ENCODE results near the gene RPL7A.
"Not testable (repeated sequence)": the region's sequence is repeated elsewhere in the genome, so short reads cannot be mapped to it uniquely, and the experiment has no call there.

The RPL7A gene

DNA sequence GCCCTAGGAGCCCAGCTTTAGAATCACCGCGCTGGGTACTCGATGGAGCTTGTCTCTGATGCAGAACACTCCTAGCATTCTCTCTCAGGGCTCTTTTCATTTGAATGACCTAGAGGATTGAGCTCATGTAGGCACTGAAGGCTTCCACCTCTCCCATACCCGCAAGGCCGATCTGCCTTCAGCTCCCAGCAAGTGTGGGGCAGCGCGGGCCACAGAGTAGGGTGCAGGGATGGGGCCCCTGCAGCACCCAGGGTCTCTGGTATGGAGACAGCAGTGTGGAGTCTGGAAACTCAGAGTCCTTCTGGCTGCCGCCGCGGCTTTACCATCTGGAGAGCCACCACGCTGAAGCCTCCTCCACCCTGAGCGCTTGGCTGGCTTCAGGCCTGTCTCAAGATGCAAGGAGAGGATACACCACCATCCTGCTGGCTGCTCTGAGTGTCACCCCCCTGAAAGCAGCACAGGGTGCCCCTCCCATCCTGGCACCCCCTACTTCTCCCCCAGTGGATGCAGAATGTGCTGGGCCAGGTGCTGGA is 41.1 kb downstream of the RPL7A start:
- DNase-seq (ENCODE audit: low read depth), result no peak
- TF ChIP-seq POLR2A (IDR thresholded peaks at IDR 0.05; ENCODE audit: extremely low read depth, insufficient read length), result no peak
- TF ChIP-seq, protein P1, sequence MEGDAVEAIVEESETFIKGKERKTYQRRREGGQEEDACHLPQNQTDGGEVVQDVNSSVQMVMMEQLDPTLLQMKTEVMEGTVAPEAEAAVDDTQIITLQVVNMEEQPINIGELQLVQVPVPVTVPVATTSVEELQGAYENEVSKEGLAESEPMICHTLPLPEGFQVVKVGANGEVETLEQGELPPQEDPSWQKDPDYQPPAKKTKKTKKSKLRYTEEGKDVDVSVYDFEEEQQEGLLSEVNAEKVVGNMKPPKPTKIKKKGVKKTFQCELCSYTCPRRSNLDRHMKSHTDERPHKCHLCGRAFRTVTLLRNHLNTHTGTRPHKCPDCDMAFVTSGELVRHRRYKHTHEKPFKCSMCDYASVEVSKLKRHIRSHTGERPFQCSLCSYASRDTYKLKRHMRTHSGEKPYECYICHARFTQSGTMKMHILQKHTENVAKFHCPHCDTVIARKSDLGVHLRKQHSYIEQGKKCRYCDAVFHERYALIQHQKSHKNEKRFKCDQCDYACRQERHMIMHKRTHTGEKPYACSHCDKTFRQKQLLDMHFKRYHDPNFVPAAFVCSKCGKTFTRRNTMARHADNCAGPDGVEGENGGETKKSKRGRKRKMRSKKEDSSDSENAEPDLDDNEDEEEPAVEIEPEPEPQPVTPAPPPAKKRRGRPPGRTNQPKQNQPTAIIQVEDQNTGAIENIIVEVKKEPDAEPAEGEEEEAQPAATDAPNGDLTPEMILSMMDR (IDR thresholded peaks at IDR 0.05; ENCODE audit: low read depth, low read length), result no peak
- no peak for TF ChIP-seq MYC (IDR thresholded peaks at IDR 0.05; ENCODE audit: low read depth, low read length)
- TF ChIP-seq, protein P2, sequence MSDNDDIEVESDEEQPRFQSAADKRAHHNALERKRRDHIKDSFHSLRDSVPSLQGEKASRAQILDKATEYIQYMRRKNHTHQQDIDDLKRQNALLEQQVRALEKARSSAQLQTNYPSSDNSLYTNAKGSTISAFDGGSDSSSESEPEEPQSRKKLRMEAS (IDR thresholded peaks at IDR 0.05; ENCODE audit: low read depth, low read length), result no peak
- H3K4me3 ChIP-seq (ENCODE audit: low read depth, low read length), result no peak overlapping the region

DNA sequence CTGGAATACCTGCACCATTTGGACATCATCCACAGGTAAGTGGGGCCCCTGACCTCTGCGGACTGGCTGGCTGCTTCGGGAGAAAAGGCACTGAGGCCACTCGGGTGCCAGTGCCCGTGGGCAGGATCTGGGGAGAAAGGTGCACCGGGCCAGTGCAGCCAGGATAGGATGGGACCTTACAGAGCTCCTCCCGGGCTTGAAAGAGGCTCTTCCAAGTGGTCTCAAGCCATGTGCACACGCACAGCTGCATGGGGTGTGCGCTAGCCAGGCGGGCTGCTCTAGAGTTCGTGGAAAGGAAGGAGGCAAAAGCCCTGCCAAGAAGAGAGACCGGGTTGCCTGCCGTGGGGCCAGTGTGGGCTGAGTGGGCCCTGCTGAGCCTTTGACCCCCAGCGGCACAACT is 41.5 kb downstream of the RPL7A start:
- DNase-seq (ENCODE audit: low read depth), result no peak
- H3K4me3 ChIP-seq (ENCODE audit: low read depth, low read length), result no peak overlapping the region
- TF ChIP-seq, protein P2 (IDR thresholded peaks at IDR 0.05; ENCODE audit: low read depth, low read length), result no peak
- TF ChIP-seq, protein P1 (IDR thresholded peaks at IDR 0.05; ENCODE audit: low read depth, low read length), result no peak
- TF ChIP-seq MYC (IDR thresholded peaks at IDR 0.05; ENCODE audit: low read depth, low read length) (no peak), POLR2A (IDR thresholded peaks at IDR 0.05; ENCODE audit: extremely low read depth, insufficient read length) (no peak)

DNA sequence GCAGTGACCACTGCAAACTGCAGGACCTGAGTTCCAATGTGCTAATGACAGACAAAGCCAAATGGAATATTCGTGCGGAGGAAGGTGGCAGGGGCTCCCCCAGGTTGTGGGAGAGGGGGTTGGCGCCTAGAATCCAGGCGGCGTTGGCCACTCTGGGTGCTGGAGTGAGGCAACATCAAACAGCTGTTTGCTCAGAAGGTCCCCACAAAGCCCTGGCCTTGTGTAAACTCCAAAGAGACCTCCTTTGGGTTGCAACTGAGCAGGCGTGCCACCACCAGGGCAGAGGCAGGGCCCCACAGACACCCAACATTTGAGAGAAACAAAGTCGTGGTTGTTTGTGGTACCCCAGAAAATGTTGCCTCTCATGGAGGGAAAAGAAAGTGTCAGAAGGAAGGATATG is 42.7 kb downstream of the RPL7A start:
- no peak for DNase-seq (ENCODE audit: low read depth)
- no peak for TF ChIP-seq MYC (IDR thresholded peaks at IDR 0.05; ENCODE audit: low read depth, low read length)
- TF ChIP-seq, protein P1 (IDR thresholded peaks at IDR 0.05; ENCODE audit: low read depth, low read length), result no peak
- TF ChIP-seq, protein P2 (IDR thresholded peaks at IDR 0.05; ENCODE audit: low read depth, low read length), result no peak
- no peak for TF ChIP-seq POLR2A (IDR thresholded peaks at IDR 0.05; ENCODE audit: extremely low read depth, insufficient read length)
- H3K4me3 ChIP-seq (ENCODE audit: low read depth, low read length), result no peak overlapping the region

DNA sequence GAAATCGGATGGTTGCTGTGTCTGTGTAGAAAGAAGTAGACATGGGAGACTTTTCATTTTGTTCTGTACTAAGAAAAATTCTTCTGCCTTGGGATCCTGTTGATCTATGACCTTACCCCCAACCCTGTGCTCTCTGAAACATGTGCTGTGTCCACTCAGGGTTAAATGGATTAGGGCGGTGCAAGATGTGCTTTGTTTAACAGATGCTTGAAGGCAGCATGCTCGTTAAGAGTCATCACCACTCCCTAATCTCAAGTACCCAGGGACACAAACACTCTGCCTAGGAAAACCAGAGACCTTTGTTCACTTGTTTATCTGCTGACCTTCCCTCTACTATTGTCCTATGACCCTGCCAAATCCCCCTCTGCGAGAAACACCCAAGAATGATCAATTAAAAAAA is 43.4 kb downstream of the RPL7A start:
- DNase-seq (ENCODE audit: low read depth); H3K4me3 ChIP-seq (ENCODE audit: low read depth, low read length): not testable (repeated sequence)

DNA sequence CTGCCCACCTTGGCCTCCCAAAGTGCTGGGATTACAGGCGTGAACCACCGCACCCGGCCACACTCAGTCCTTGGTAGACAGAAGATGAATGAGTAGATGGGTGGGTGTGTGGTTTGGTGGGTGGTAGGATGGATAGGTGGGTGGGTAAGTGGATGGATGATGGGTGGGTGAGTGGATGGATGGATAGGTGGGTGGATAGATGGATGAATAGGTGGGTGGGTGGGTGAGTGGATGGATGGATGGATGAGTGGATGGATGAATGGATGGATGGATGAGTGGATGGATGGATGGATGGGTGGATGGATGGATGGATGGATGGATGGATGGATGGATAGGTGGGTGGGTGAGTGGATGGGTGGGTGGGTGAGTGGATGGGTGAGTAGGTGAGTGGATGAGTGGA is 44.3 kb downstream of the RPL7A start:
- not testable (repeated sequence) for DNase-seq (ENCODE audit: low read depth); H3K4me3 ChIP-seq (ENCODE audit: low read depth, low read length)

DNA sequence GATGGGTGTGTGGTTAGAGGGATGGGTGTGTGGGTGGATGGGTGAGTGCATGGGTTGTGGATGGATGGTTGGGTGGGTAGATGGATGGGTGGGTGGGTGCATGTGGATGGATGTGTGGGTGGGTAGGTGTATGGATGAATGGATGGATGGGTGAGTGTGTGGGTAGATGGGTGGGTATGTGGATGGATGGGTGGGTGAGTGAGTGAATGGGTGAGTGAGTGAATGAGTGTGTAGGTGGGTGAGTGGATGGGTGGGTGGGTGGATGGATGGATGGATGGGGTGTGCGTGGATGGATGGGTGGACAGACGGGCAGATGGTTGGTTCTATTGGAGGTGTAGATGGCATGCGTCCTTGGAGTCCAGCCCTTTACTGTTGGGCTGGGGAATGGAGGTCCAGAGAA is 45.4 kb downstream of the RPL7A start:
- H3K4me3 ChIP-seq (ENCODE audit: low read depth, low read length), result no peak overlapping the region
- DNase-seq (ENCODE audit: low read depth), result no peak
- TF ChIP-seq MYC (IDR thresholded peaks at IDR 0.05; ENCODE audit: low read depth, low read length) (no peak), POLR2A (IDR thresholded peaks at IDR 0.05; ENCODE audit: extremely low read depth, insufficient read length) (no peak)
- TF ChIP-seq, protein P2 (IDR thresholded peaks at IDR 0.05; ENCODE audit: low read depth, low read length), result no peak
- TF ChIP-seq, protein P1 (IDR thresholded peaks at IDR 0.05; ENCODE audit: low read depth, low read length), result no peak

DNA sequence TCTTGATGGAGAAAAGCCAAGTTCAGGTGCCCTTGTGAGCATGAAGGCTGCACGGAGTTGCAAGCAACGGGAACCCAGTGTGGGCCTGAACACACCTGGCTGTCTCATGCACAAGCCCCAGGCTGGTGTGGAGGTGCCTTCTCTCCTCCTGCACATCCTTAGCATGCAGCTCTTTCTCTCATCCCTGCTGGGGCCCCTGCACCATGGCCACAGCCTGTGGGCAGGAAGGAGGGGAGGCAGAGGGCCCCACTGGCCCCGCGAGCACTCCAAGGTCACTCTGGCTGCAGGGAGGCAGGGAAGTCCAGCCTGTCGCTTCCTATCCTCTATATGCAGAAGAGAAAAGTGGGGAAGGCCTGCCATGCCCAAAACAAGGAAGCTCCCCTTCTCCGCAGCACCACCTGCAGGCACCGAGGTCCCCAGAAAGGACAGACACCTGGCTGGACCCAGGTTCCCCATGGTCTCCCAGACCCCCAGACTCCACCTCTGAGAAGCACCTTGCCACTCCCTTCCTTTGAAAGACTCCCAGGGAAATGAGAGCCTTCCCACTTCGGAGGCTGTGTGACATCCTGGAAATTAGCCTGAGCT is 46.8 kb downstream of the RPL7A start:
- H3K4me3 ChIP-seq (ENCODE audit: low read depth, low read length), result no peak overlapping the region
- no peak for DNase-seq (ENCODE audit: low read depth)
- TF ChIP-seq, protein P2 (IDR thresholded peaks at IDR 0.05; ENCODE audit: low read depth, low read length), result no peak
- TF ChIP-seq, protein P1 (IDR thresholded peaks at IDR 0.05; ENCODE audit: low read depth, low read length), result no peak
- TF ChIP-seq POLR2A (IDR thresholded peaks at IDR 0.05; ENCODE audit: extremely low read depth, insufficient read length) (no peak), MYC (IDR thresholded peaks at IDR 0.05; ENCODE audit: low read depth, low read length) (no peak)
